ENCODE data around the gene TUG1.

TUG1 gene

DNA sequence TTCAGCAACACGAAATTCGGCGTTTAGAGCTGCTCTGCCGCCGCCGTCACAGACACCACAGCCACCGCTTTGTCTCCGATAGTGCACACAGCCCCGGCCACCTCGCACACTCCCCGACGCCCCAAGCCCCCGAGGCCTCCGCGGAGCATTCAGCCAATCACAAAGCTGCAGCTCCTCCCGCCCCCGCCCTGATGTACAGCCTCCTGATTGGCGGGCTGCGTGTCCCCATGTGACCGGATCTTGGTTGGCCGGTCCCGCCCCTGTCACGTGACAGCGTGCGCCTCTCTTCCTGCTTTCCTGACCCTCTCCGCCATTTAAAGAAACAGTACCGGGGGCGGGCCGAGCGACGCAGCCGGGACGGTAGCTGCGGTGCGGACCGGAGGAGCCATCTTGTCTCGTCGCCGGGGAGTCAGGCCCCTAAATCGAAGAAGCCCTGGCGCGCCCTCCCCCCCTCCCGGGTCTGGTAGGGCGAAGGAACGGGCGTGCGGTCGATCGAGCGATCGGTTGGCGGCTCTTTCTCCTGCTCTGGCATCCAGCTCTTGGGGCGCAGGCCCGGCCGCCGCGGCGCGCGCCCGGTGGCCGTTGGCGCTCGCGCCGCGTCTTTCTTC, at the start of gene TUG1:
Gene TUG1 (plus strand): TSS at position 342 of the 608 bp plus-strand sequence.
- peak; percentile 97 for DNase-seq (ENCODE audit: low read depth)
- H3K4me3 ChIP-seq (ENCODE audit: low read depth, low read length), result peak within 1 kb of the TSS; percentile 74

DNA sequence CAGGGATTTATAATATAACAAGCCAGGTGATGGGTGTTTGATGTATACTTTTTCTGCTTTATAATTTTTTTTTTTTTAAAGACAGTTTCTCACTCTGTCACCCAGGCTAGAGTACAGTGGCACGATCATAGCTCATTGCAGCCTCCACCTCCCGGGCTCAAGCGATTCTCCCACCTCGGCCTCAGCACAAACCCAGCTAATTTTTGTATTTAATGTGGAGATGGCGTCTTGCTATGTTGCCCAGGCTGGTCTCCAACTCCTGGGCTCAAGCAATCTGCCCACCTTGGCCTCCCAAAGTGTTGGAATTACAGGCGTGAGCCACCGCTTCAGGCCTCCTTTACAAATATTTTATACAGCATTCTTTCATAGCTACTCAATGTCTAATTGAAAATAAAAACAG, 49.1 kb upstream of the TUG1 start:
- no peak overlapping the region for H3K4me3 ChIP-seq (ENCODE audit: low read depth, low read length)

DNA sequence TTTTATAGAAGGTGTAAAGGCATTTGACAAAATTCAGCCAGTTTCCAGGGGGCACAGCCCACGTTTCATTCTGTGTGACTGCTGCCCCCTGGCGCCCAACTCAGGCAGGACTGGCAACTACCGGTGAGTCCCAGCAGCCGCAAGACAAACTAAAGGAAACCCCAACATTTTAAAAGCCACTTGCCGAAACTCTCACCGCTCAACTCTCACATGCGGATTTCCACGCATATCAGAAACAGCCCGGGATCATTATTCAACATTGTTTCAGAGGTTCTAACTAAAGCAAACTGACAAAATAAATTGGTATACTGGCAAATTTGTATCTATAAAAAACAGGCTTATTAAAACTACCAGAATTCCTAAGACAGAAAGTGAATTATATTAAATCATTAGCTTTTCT, 48.7 kb upstream of the TUG1 start:
- DNase-seq (ENCODE audit: low read depth), result peak; percentile 13
- H3K4me3 ChIP-seq (ENCODE audit: low read depth, low read length), result no peak overlapping the region

More for the DNA sequence above, 49.1 kb upstream of the TUG1 start:
- no peak for DNase-seq (ENCODE audit: low read depth)

DNA sequence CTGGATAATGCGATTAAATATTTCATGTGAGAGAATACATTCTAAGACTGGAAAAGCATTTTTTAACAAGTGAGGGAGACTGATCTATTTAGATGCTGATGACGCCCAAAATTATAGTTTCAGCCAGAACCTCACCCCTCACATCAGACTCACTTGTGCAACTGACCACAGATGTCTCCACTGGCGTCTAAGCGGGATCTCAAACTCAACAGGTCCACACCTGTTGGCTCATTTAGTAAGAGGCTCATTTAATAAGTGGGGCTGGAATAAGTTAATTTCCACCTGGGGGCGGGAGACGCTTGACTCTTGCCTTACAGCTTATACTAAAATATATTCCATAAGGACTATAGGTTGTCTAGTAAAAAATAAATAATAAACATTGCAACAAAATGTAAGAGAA, 48.0 kb upstream of the TUG1 start:
- DNase-seq (ENCODE audit: low read depth), result no peak
- no peak overlapping the region for H3K4me3 ChIP-seq (ENCODE audit: low read depth, low read length)

DNA sequence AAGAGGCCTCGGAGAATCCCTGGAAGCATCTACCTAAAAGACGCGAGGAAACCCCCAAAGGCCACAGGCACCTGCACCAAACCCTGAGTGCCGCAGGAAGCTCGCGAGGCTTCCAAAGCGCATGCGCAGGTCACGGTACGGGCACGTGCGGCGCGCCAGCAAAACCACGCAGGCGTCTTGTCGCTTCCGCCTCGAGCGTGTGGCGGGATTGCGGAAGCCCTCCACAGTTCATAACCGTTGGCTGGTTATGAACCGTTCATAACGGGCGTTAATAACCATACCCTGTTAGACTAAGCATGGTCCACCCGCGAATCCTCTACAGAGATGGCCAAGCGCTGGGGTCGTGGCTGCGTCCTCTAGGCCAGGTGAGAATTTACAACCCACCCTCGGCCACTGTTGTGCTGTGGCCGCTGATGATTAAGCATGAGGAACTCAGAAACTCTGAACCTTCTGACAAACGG, 46.9 kb upstream of the TUG1 start:
- DNase-seq (ENCODE audit: low read depth), result peak; percentile 3
- H3K4me3 ChIP-seq (ENCODE audit: low read depth, low read length), result peak overlapping the region; percentile 32

DNA sequence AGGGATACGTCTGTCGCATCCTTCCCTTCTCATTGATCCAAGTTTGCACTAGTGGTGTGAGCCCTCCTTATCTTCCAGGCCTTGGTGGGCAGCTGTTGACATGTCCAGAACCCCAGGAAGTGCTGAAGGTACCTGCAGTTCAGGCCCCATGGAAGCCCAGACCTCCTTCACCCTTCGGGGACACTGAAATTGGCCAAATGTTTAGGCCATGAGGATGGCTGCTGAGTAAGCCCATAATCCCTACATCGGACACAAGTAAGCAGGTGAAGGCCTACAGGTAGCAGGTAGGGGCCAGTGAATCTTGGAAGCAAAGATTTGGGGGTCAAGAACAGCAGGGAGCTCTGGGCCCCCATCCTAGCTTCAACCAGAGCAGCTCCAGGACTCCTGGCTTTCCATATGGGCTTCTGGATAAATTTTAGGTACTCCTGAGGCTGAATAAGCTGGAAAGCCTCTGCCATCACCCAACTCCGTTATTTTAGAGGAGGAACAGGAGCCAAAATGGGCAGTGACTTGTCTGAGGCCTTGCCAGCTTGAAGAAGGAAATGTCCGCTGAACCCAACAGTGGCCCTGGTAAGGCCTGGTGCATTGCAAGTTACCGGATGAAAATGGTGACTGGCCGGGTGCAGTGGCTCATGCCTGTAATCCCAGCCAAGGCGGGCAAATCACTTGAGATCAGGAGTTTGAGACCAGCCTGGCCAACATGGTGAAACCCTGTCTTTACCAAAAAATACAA, 45.7 kb upstream of the TUG1 start:
- no peak overlapping the region for H3K4me3 ChIP-seq (ENCODE audit: low read depth, low read length)
- no peak for DNase-seq (ENCODE audit: low read depth)

DNA sequence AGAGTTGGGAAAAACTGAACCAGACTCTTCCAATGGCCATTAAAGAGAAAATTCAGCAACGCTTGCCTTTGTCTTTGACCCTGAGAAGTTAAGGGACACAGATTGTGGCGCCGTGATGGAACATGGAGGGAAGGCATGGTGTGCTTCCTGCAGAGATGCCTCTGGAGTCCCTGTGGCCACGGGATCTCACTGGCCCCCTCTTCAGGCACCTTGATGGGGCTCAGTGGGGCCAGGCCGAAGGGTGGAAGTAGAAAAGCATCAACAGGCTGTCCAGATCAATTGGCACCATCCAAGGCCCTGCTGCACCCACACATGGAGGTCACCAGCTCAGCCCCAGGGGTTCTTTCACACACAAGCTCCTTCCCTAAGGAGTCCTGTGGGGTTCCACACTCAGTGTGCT, 43.4 kb upstream of the TUG1 start:
- H3K4me3 ChIP-seq (ENCODE audit: low read depth, low read length), result no peak overlapping the region
- DNase-seq (ENCODE audit: low read depth), result no peak

DNA sequence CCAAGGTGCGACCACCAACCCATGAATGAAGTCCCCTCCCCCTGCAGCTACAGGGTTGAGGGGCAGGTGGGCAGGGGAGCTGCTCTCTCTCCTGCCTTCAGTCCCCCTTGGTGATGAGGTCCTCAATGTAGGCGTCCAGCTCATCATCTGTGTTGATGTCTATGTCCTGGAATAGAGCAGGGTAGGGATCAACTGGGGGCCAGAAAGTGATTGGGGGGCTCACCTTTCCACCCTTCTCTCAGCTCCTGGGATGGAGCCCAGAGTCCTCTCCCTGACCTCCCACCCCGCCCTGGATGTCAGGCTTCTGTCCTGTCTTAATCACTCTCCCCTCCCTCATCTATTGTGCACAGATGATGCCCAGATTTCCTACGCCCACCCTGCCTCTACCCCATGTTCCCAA, 42.4 kb upstream of the TUG1 start:
- H3K4me3 ChIP-seq (ENCODE audit: low read depth, low read length), result no peak overlapping the region

DNA sequence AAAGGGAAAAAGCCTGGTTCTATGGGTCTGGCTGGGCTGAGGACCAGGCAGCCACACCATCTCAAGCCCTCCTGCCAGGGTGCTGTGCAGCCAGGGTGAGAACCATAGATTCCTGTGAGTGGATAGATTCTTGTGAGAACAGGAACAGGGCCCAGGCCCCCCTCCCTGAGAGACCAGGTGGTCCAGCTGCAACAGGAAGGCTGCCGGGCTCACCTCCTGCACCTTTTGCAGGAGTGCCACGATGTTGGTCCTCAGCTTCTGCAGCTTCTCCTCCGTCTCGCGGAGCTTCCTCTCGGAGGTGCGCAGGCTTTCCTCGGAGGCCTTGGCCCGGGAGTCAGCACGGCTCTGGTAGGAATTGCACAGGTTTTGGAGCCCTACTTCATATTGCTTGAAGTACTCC, 41.3 kb upstream of the TUG1 start:
- DNase-seq (ENCODE audit: low read depth), result no peak
- no peak overlapping the region for H3K4me3 ChIP-seq (ENCODE audit: low read depth, low read length)

More for the DNA sequence above, 42.4 kb upstream of the TUG1 start:
- DNase-seq (ENCODE audit: low read depth), result no peak

DNA sequence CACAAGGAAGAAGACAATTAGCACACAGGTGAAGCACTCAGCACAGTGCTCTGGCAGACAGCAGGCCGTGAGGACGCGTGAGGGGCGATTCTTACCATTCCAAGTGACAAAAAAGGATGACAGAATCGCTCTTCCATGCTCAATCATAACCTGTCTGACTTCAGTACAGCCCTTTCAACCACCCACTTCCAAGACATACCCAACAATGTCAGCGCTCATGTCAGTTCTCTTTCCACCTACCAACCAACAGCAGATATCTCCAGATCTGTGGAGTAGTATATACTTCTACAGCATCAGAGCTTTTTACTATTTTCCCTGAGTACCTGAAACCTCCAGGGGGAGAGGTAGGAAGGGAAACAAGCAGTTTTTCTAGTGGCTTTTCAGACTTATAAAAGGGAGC, 40.7 kb upstream of the TUG1 start:
- no peak for DNase-seq (ENCODE audit: low read depth)
- no peak overlapping the region for H3K4me3 ChIP-seq (ENCODE audit: low read depth, low read length)

DNA sequence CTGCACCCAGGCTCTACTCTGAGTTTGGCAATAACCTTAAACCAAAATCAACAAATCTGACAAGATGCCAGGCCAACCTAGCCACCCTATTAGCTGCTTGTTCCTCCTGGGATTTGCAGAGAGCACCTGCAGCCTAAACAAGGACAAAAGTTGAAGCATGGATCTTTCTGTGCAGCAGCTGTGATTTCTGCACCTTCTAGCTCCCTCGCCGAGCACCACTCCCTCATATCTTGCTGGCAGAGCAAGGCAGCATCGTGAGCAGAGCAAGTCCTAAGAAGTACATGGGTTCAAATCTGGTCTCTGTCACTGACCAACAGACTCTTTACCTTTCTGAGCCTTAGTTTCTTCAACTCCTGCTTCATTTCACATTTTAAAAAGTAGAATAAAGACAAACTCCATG, 38.8 kb upstream of the TUG1 start:
- no peak overlapping the region for H3K4me3 ChIP-seq (ENCODE audit: low read depth, low read length)
- DNase-seq (ENCODE audit: low read depth), result no peak

DNA sequence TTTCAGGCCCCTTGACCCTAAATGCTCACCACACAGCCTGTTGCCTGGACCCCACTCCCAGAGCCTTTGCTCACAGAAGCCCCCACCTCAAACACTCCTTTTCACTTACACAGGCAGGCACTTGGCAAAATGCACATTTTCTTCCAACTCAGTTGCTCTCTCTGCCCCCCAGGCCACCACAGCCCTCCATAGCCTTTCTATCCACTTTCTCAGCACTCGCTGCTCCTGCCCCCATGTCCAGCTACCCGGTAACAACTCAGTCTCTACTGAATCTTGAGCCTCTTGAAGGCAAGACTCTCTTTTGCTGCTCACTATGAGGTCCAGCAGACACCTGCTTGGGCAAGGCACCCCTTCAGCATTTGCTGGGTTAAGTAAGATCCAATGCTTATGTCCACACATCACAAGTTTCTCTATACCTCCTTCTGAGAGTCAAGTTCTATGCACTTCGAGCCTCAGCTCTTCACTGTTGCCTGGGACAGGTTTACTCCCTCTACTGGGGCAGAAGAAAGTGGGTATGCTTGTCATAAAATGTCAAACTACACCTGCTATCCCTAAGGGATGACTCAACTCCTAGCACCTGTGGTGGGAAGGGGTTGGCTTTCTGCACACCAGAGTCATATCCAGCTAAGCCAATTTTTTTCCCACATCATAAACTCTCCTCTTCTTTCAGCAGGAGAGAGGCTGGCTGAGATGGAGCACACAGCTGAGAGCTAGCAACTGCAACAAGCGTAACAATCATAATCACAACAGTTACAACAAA, 37.3 kb upstream of the TUG1 start:
- no peak overlapping the region for H3K4me3 ChIP-seq (ENCODE audit: low read depth, low read length)
- no peak for DNase-seq (ENCODE audit: low read depth)

DNA sequence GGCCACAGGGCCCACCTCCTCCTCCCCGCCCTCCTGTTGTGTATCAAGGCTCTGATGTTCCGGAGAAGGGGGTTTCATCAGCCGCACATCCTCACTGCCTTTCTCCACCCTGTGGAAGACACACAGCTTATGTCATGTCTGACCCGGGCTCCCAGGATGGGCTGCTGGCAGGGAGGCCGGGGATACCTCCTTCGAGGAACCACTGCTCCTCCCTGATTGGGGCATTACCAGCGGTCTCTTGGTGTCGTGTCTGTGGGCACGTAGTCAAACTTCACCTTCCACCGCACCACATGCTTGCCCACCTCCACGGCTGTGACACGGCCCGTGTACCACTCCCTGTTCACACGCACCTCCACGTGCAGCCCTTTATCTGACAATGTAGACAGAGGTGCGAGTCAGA, 36.4 kb upstream of the TUG1 start:
- no peak for DNase-seq (ENCODE audit: low read depth)

DNA sequence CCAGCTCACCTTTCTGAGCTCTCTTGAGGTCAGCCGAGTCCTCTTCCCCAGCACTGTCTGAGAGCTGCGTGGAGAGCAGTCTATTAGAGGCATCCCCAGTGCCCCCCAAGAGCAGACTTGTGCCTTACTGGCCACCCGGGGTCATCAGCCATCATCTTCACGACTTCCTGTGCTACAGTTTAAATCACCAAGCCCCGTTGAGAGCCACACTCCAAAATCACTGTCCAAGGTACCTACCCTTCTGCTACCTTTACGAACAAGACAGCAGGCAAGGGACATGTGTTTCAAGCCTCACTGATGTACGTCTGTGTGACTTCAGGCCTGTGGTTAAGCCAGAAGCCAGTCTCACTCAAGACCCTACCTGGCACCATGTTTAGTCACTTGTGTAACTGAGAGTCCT, 35.6 kb upstream of the TUG1 start:
- no peak overlapping the region for H3K4me3 ChIP-seq (ENCODE audit: low read depth, low read length)
- no peak for DNase-seq (ENCODE audit: low read depth)

More for the DNA sequence above, 36.4 kb upstream of the TUG1 start:
- no peak overlapping the region for H3K4me3 ChIP-seq (ENCODE audit: low read depth, low read length)

DNA sequence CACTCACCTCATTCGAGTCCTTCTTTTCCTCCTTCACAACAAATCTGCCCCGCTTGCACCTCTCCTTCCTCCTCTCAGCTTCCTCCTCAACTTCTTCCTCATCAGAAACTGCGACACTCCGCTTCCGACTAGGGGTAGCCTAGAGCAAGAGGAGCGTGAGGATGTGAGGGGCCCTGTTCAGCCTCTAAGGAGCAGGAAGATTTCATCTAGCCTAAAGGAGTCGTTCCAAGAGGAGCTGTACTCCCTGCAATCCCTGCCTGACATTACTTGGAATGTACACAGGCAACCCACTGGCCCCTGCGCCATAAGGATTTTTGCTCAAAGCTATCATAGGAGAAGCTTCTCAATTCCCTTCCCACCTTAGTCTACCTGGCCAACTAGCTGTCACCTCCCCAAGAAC, 35.0 kb upstream of the TUG1 start:
- no peak overlapping the region for H3K4me3 ChIP-seq (ENCODE audit: low read depth, low read length)
- no peak for DNase-seq (ENCODE audit: low read depth)

DNA sequence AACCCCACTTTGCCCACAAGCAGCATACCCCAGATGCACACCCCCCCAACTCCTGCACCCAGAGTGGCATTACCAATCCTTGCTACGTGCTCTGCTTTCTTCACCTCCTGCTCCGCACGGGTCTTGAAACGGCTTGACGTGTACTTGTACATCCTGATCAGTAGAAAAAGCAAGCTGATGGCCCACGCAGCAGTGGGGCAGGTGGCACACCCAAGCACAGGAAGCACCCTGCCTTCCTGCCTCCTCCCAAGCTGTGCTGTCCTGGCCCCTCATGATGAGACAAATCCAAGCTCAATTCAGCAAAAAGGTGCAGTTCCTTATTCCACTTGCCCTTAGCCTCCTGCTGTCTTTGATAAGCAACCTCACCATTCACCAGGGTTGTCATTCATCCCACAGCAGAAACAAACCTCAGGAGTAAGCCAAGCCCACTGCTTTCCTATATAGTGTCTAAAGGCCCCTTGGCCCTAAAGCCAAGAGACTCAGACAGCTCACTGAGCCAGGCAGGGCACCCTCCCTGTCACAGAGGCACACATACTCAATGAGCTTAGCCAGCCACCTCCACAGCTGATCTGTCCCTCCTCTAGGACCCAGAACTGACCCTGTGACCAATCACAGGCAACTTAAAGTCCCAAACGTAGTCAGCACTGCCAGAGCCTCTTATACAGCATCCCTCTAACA, 28.2 kb upstream of the TUG1 start:
- DNase-seq (ENCODE audit: low read depth), result no peak
- no peak overlapping the region for H3K4me3 ChIP-seq (ENCODE audit: low read depth, low read length)

DNA sequence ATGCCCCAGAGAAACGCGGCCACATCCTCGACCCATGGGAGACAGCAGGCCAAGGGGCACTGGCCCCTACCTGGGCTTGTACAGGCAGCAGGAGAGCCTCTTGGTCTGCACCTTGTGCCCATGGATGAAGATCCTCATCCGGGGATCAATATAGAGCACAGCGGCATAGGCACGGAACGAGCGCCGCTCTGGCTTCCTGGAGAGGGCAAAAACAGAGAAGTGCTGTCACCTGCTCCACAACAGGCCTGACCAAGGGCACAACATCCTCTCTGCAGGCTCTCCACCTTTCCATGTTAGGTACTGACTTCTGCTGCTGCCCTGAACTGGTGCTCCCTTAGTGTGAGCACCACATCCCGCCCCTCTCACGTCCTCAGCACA, 27.7 kb upstream of the TUG1 start:
- DNase-seq (ENCODE audit: low read depth), result no peak
- H3K4me3 ChIP-seq (ENCODE audit: low read depth, low read length), result no peak overlapping the region

DNA sequence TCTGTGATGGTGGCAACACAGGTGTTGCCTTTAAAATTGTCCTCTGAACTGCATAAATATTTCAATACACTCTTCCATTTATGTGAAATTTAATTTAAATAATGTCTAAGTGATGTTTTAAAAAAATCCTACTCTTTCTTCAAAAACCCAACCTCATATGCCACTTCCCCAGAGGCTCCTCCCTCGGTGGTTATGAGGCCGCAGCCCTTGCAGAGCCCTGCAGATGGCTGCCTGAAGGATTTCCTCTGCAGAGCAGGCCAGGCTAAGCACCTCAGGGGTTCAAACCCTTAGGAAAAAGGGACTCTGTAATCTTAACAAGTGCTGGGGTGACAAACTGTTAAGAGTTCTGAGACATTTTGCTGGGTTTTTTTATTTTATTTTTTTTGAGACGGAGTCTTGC, 25.7 kb upstream of the TUG1 start:
- no peak for DNase-seq (ENCODE audit: low read depth)
- no peak overlapping the region for H3K4me3 ChIP-seq (ENCODE audit: low read depth, low read length)

DNA sequence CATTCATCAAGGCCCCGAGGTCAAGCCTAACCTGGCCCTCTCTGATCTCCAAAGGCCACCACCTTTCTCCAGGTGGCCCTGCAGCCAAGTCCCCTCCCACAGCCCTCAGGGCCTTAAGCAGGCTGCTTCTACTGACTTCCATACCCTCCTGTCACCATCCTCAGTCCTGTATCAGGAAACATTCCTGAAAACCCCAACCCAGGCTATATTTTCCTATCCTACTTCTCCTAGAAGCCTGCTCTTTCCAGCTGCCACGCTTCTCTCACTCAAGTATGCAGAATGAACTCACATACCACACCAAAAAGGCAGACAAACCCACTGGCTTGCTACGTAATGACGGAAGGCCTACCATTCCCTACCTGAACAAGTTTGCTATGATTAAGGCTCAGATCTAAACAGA, 24.1 kb upstream of the TUG1 start:
- no peak for DNase-seq (ENCODE audit: low read depth)

DNA sequence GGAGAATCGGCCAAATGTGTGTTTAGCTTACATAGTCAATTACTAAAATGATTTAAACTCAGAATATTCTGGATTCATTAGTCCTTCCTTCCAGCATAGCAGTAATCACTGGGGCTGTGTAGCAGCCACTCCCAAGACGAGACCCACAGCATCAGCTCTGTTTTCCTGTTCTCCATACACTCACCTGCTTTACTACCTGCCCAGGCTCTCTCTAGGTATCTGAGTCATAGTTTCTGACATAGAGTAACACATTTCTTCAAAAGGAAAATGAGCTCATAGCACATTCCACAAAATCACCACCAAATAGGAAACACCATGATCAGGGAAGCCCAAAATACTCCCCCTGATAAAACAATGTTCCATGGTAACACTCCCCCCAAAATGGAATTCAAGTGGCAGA, 23.4 kb upstream of the TUG1 start:
- no peak for DNase-seq (ENCODE audit: low read depth)
- no peak overlapping the region for H3K4me3 ChIP-seq (ENCODE audit: low read depth, low read length)

More for the DNA sequence above, 24.1 kb upstream of the TUG1 start:
- H3K4me3 ChIP-seq (ENCODE audit: low read depth, low read length), result no peak overlapping the region
